ENCODE measurements around the gene TEKT5. TPM values are rescaled to one million over a fixed set of nuclear protein-coding genes. Genes with fewer than 3 reads are reported as not detected.
A peak's percentile ranks its signal among the peaks of the same experiment; 100 is the strongest.

Gene TEKT5
- 0.57 TPM for total RNA-seq
- not detected for polyA plus RNA-seq (ENCODE audit: insufficient read depth, low read depth, low replicate concordance)
- long read RNA-seq, donor 1 = 0 reads
- long read RNA-seq, donor 2 = 0 reads
- long read RNA-seq, donor 3 = 0 reads
- long read RNA-seq, donor 4 = 0 reads
- long read RNA-seq, donor 5 = 0 reads
- long read RNA-seq, donor 6 = 0 reads
- long read RNA-seq, donor 7 = 0 reads
- long read RNA-seq, donor 8 = 0 reads
- long read RNA-seq, donor 9 = 0 reads
- long read RNA-seq, donor 10 = 0 reads

GRCh38 chr16:10694830-10695229, at the start of gene TEKT5:
TSS of gene TEKT5 (minus strand) at chr16:10694930. CDS start at chr16:10694873, 57 bp downstream.
- no peak for TF ChIP-seq CTCF (IDR thresholded peaks at IDR 0.05; ENCODE audit: borderline replicate concordance, extremely low read depth, insufficient read depth)
- no peak for FAIRE-seq

GRCh38 chr16:10743610-10744369, 49.1 kb upstream of the TEKT5 start, which contains the start of gene NUBP1:
TSS of gene NUBP1 (plus strand) at chr16:10743842. CDS start at chr16:10743864, 22 bp downstream.
- H3K9ac ChIP-seq (ENCODE audit: low read length in 3 of 3) = peak within 1 kb of the TSS; percentile 71 to 87 (median 72)
- intact Hi-C loops (cut with DNase I) = no loop called here
- peaks cover 0 to 8% (median 7%) of the 10 kb centered on the region in 3 donors for H3K36me3 ChIP-seq (ENCODE audit: control insufficient read depth in 2 of 3, insufficient read depth in 3 of 3, low read length in 3 of 3)
- TF ChIP-seq CTCF (IDR thresholded peaks at IDR 0.05; ENCODE audit: borderline replicate concordance, extremely low read depth, insufficient read depth) = no peak
- no peaks in the 10 kb centered on the region for H3K27me3 ChIP-seq (ENCODE audit: control insufficient read depth, insufficient read depth, low read length)
- DNase-seq (peak; percentile 99 to 100 (median 100)), FAIRE-seq (peak; percentile 41)
- peak within 1 kb of the TSS; percentile 75 to 87 (median 85) for H3K4me3 ChIP-seq (ENCODE audit: low read length in 3 of 3)
- peaks cover 3 to 6% (median 6%) of the 10 kb centered on the region in 3 donors for H3K4me1 ChIP-seq (ENCODE audit: control insufficient read depth in 2 of 3, insufficient read depth in 2 of 3, low read depth in 1 of 3, low read length in 3 of 3)
- H3K27ac ChIP-seq (ENCODE audit: low read depth in 2 of 2, low read length in 2 of 2) = peak within 1 kb of the TSS; percentile 99
- no peaks in the 10 kb centered on the region for H3K9me3 ChIP-seq (ENCODE audit: control insufficient read depth in 2 of 3, insufficient read depth in 1 of 3, low read length in 3 of 3)

More at GRCh38 chr16:10694830-10695229, at the start of gene TEKT5:
- intact Hi-C loops (cut with DNase I) = no loop called here
- no peak within 1 kb of the TSS for H3K4me3 ChIP-seq (ENCODE audit: low read length in 3 of 3)
- H3K9me3 ChIP-seq (ENCODE audit: control insufficient read depth in 2 of 3, insufficient read depth in 1 of 3, low read length in 3 of 3) = no peaks in the 10 kb centered on the region
- no peaks in the 10 kb centered on the region for H3K36me3 ChIP-seq (ENCODE audit: control insufficient read depth in 2 of 3, insufficient read depth in 3 of 3, low read length in 3 of 3)
- no peaks in the 10 kb centered on the region for H3K4me1 ChIP-seq (ENCODE audit: control insufficient read depth in 2 of 3, insufficient read depth in 2 of 3, low read depth in 1 of 3, low read length in 3 of 3)
- DNase-seq = no peak
- no peaks in the 10 kb centered on the region for H3K27me3 ChIP-seq (ENCODE audit: control insufficient read depth, insufficient read depth, low read length)
- H3K27ac ChIP-seq (ENCODE audit: low read depth in 2 of 2, low read length in 2 of 2) = no peak within 1 kb of the TSS
- H3K9ac ChIP-seq (ENCODE audit: low read length in 3 of 3) = no peak within 1 kb of the TSS

DNA sequence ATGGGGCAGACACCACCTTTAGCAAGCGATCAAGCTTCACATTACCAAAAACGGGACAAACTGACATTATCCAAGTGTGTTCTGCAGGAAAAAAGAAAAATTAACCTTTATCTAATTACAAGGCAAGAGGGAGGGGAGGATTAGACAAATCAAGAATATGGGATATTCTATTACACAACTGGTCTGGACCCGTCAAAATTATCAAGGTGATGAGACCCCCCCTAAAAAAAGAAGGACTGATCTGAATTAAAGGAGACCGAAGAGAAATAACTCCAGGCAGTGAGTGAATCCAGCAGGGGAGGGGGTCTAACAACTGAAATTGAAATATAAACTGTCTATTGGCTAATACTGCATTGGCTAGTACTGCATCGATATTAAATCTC, 48.5 kb upstream of the TEKT5 start:
- H3K27me3 ChIP-seq (ENCODE audit: control insufficient read depth, insufficient read depth, low read length) = no peaks in the 10 kb centered on the region
- H3K4me1 ChIP-seq (ENCODE audit: control insufficient read depth in 2 of 3, insufficient read depth in 2 of 3, low read depth in 1 of 3, low read length in 3 of 3) = peaks cover 3 to 6% (median 6%) of the 10 kb centered on the region in 3 donors
- H3K9me3 ChIP-seq (ENCODE audit: control insufficient read depth in 2 of 3, insufficient read depth in 1 of 3, low read length in 3 of 3) = no peaks in the 10 kb centered on the region
- intact Hi-C loops (cut with DNase I) = no loop called here
- peaks cover 0 to 5% (median 1%) of the 10 kb centered on the region in 3 donors for H3K36me3 ChIP-seq (ENCODE audit: control insufficient read depth in 2 of 3, insufficient read depth in 3 of 3, low read length in 3 of 3)
- no peak for TF ChIP-seq CTCF (IDR thresholded peaks at IDR 0.05; ENCODE audit: borderline replicate concordance, extremely low read depth, insufficient read depth)
- no peak for FAIRE-seq
- peak overlapping the region in 2 of 3 donors; percentile 57 to 71 for H3K9ac ChIP-seq (ENCODE audit: low read length in 3 of 3)
- DNase-seq = peak in 1 of 5 donors; percentile 31
- peak overlapping the region; percentile 99 for H3K27ac ChIP-seq (ENCODE audit: low read depth in 2 of 2, low read length in 2 of 2)
- peak overlapping the region; percentile 75 to 87 (median 85) for H3K4me3 ChIP-seq (ENCODE audit: low read length in 3 of 3)

Data from kidney (tissue), 22 donors.